ENCODE results near the gene FRMD1. TPM values are rescaled to one million over a fixed set of nuclear protein-coding genes. Genes with fewer than 3 reads are reported as not detected.
A peak's percentile ranks its signal among the peaks of the same experiment; 100 is the strongest.

FRMD1 gene
- total RNA-seq, 1 experiment from 2014 or later = not detected

GRCh38 chr6:168033791-168034190 is 45.2 kb downstream of the FRMD1 start:
- Mint-ChIP-seq H3K9me3 (ENCODE audit: unreplicated experiment) (no peaks in the 10 kb centered on the region), H3K27me3 (ENCODE audit: insufficient read depth, unreplicated experiment) (no peaks in the 10 kb centered on the region), H3K27ac (ENCODE audit: low read depth, unreplicated experiment) (no peak overlapping the region), H3K36me3 (ENCODE audit: insufficient read depth, unreplicated experiment) (no peaks in the 10 kb centered on the region), H3K4me3 (ENCODE audit: unreplicated experiment) (no peak overlapping the region), H3K4me1 (ENCODE audit: insufficient read depth, unreplicated experiment) (peaks cover 21% of the 10 kb centered on the region)
- DNase-seq (ENCODE audit: unreplicated experiment) = no peak
- no peak for TF ChIP-seq CTCF (IDR thresholded peaks at IDR 0.05; ENCODE audit: unreplicated experiment)
- BruUV-seq (replicated peaks) = no TSS peak
- ChIA-PET CTCF (no interaction called here), POLR2A (no interaction called here)
- intact Hi-C loops (cut with micrococcal nuclease) = no loop called here

- peak; percentile 46 for DNase-seq (ENCODE audit: unreplicated experiment)
- POLR2A ChIA-PET = interaction anchor here (0.6 to 0.7 kb wide), 2 partner anchors 10 to 40 kb away, joined by 3 to 4 read pairs; no protein-coding TSS in a partner anchor
- intact Hi-C loops (cut with micrococcal nuclease) = no loop called here
- no peaks in the 10 kb centered on the region for H3K27me3 Mint-ChIP-seq (ENCODE audit: insufficient read depth, unreplicated experiment)
- no peak overlapping the region for H3K4me3 Mint-ChIP-seq (ENCODE audit: unreplicated experiment)
- H3K27ac Mint-ChIP-seq (ENCODE audit: low read depth, unreplicated experiment) = no peak overlapping the region
- H3K9me3 Mint-ChIP-seq (ENCODE audit: unreplicated experiment) = no peaks in the 10 kb centered on the region
- CTCF ChIA-PET = interaction anchor here (0.6 kb wide), 1 partner anchor 501 kb away, joined by 4 read pairs; no protein-coding TSS in a partner anchor
- no peaks in the 10 kb centered on the region for H3K36me3 Mint-ChIP-seq (ENCODE audit: insufficient read depth, unreplicated experiment)
- no TSS peak for BruUV-seq (replicated peaks)
- TF ChIP-seq CTCF (IDR thresholded peaks at IDR 0.05; ENCODE audit: unreplicated experiment) = no peak
- peaks cover 17% of the 10 kb centered on the region for H3K4me1 Mint-ChIP-seq (ENCODE audit: insufficient read depth, unreplicated experiment)
These were observed 46.8 kb downstream of the FRMD1 start for GRCh38 chr6:168032005-168032760.

GRCh38 chr6:168031411-168031971 is 47.5 kb downstream of the FRMD1 start:
- Mint-ChIP-seq H3K9me3 (ENCODE audit: unreplicated experiment) (no peaks in the 10 kb centered on the region), H3K4me3 (ENCODE audit: unreplicated experiment) (no peak overlapping the region), H3K27ac (ENCODE audit: low read depth, unreplicated experiment) (no peak overlapping the region), H3K27me3 (ENCODE audit: insufficient read depth, unreplicated experiment) (no peaks in the 10 kb centered on the region), H3K4me1 (ENCODE audit: insufficient read depth, unreplicated experiment) (peaks cover 15% of the 10 kb centered on the region), H3K36me3 (ENCODE audit: insufficient read depth, unreplicated experiment) (no peaks in the 10 kb centered on the region)
- no TSS peak for BruUV-seq (replicated peaks)
- POLR2A ChIA-PET = no interaction called here
- no peak for DNase-seq (ENCODE audit: unreplicated experiment)
- CTCF ChIA-PET = no interaction called here
- TF ChIP-seq CTCF (IDR thresholded peaks at IDR 0.05; ENCODE audit: unreplicated experiment) = no peak
- intact Hi-C loops (cut with micrococcal nuclease) = no loop called here

GRCh38 chr6:168030908-168031307 is 48.1 kb downstream of the FRMD1 start:
- Mint-ChIP-seq H3K4me1 (ENCODE audit: insufficient read depth, unreplicated experiment) (peaks cover 11% of the 10 kb centered on the region), H3K4me3 (ENCODE audit: unreplicated experiment) (no peak overlapping the region), H3K9me3 (ENCODE audit: unreplicated experiment) (no peaks in the 10 kb centered on the region), H3K27ac (ENCODE audit: low read depth, unreplicated experiment) (no peak overlapping the region), H3K36me3 (ENCODE audit: insufficient read depth, unreplicated experiment) (no peaks in the 10 kb centered on the region), H3K27me3 (ENCODE audit: insufficient read depth, unreplicated experiment) (no peaks in the 10 kb centered on the region)
- ChIA-PET POLR2A (no interaction called here), CTCF (no interaction called here)
- no peak for TF ChIP-seq CTCF (IDR thresholded peaks at IDR 0.05; ENCODE audit: unreplicated experiment)
- BruUV-seq (replicated peaks) = no TSS peak
- intact Hi-C loops (cut with micrococcal nuclease) = no loop called here
- DNase-seq (ENCODE audit: unreplicated experiment) = no peak

All from MCF 10A (cell line).